Progenitor cell of endocrine pancreas (in vitro differentiated cells): ENCODE measurements around the gene RETREG1. TPM values are rescaled to one million over a fixed set of nuclear protein-coding genes. Genes with fewer than 3 reads are reported as not detected.
"Not testable (repeated sequence)": the region's sequence is repeated elsewhere in the genome, so short reads cannot be mapped to it uniquely, and the experiment has no call there.

Experiments
- DNase-seq: peaks from one replicate; pipeline ENCODE4 v3.0.0; 2021; ENCODE audit warnings: low spot score; ENCODE audit not compliant: unreplicated experiment
- H3K27ac Mint-ChIP-seq: 2 replicates; pipeline ENCODE4 v1.8.0; 2021; ENCODE audit warnings: mild to moderate bottlenecking, moderate library complexity, mixed read lengths
- H3K27me3 Mint-ChIP-seq: 2 replicates; pipeline ENCODE4 v1.8.0; 2021; ENCODE audit warnings: mixed read lengths
- H3K36me3 Mint-ChIP-seq: 2 replicates; pipeline ENCODE4 v1.8.0; 2022; ENCODE audit warnings: mixed read lengths; ENCODE audit not compliant: insufficient read depth
- H3K4me1 Mint-ChIP-seq: 2 replicates; pipeline ENCODE4 v1.8.0; 2021; ENCODE audit warnings: low read depth, mixed read lengths
- H3K4me3 Mint-ChIP-seq: 2 replicates; pipeline ENCODE4 v1.8.0; 2021; ENCODE audit warnings: low read depth, mild to moderate bottlenecking, moderate library complexity, mixed read lengths
- H3K9me3 Mint-ChIP-seq: 2 replicates; pipeline ENCODE4 v1.8.0; 2021; ENCODE audit warnings: low read depth, mixed read lengths
- CTCF ChIP-seq: fragments of 200-600 bp; sonication (generic); IDR thresholded peaks from one replicate; pipeline ENCODE4 v1.5.0; 2021; ENCODE audit warnings: antibody characterized with exemption, mild to moderate bottlenecking; ENCODE audit not compliant: unreplicated experiment
- total RNA-seq: library from RNA; stranded (reverse); gene quantifications from 2 replicates; pipeline ENCODE4 v1.2.1, GENCODE V29; 2021

Gene RETREG1
- total RNA-seq, 1 donor from 2014 or later, result 8.0 TPM

GRCh38 chr5:16542236-16542635 lies 74.6 kb downstream of the RETREG1 start:
- no peak overlapping the region for H3K27ac Mint-ChIP-seq
- no peak for TF ChIP-seq CTCF
- H3K27me3 Mint-ChIP-seq, result peaks cover 78% of the 10 kb centered on the region
- peaks cover 10% of the 10 kb centered on the region for H3K4me1 Mint-ChIP-seq
- H3K4me3 Mint-ChIP-seq, result no peak overlapping the region
- no peaks in the 10 kb centered on the region for H3K36me3 Mint-ChIP-seq
- H3K9me3 Mint-ChIP-seq, result no peaks in the 10 kb centered on the region
- DNase-seq, result no peak

- not testable (repeated sequence) for H3K4me1 Mint-ChIP-seq, DNase-seq, H3K4me3 Mint-ChIP-seq, H3K36me3 Mint-ChIP-seq, H3K27ac Mint-ChIP-seq, H3K9me3 Mint-ChIP-seq
- H3K27me3 Mint-ChIP-seq, result peaks cover 78% of the 10 kb centered on the region
Measured at GRCh38 chr5:16541592-16541991, 75.2 kb downstream of the RETREG1 start.

GRCh38 chr5:16540421-16540820 lies 76.4 kb downstream of the RETREG1 start:
- DNase-seq, result no peak
- Mint-ChIP-seq H3K4me3 (no peak overlapping the region), H3K4me1 (peaks cover 9% of the 10 kb centered on the region), H3K27ac (no peak overlapping the region), H3K27me3 (peaks cover 80% of the 10 kb centered on the region), H3K36me3 (no peaks in the 10 kb centered on the region), H3K9me3 (no peaks in the 10 kb centered on the region)
- TF ChIP-seq CTCF, result no peak

DNA sequence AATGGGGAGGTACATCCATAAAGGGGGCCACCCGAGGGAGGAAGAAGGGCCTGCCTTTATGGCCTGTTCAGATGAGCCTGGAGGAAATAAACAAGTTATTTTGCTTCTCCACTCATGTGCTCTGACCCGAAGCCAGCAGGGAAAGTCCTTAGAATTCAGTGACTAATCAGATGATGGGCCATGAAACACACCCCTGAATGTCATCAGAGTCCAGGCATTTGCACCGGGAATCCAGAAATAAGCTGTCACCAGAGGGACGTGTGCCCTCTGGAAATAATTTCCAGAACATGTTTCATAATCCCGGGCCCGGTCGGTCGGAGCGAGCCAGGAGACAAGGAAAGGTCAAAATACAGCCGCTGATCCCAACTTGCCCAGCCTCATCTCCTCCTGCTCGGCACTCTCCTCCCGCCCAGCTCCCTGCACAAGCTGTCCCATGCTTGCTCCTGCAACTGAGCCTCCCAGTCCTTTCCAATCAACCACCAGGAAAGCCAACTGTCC lies 77.6 kb downstream of the RETREG1 start:
- H3K9me3 Mint-ChIP-seq, result no peaks in the 10 kb centered on the region
- TF ChIP-seq CTCF, result no peak
- DNase-seq, result no peak
- H3K36me3 Mint-ChIP-seq, result no peaks in the 10 kb centered on the region
- H3K4me1 Mint-ChIP-seq, result peaks cover 9% of the 10 kb centered on the region
- peaks cover 78% of the 10 kb centered on the region for H3K27me3 Mint-ChIP-seq
- H3K27ac Mint-ChIP-seq, result no peak overlapping the region
- no peak overlapping the region for H3K4me3 Mint-ChIP-seq

- no peak for TF ChIP-seq CTCF
- no peaks in the 10 kb centered on the region for H3K36me3 Mint-ChIP-seq
- peaks cover 84% of the 10 kb centered on the region for H3K27me3 Mint-ChIP-seq
- H3K4me1 Mint-ChIP-seq, result peaks cover 9% of the 10 kb centered on the region
- no peak overlapping the region for H3K4me3 Mint-ChIP-seq
- H3K9me3 Mint-ChIP-seq, result no peaks in the 10 kb centered on the region
- DNase-seq, result no peak
- H3K27ac Mint-ChIP-seq, result no peak overlapping the region
Measured at GRCh38 chr5:16538006-16538405, 78.8 kb downstream of the RETREG1 start.

- Mint-ChIP-seq H3K36me3 (no peaks in the 10 kb centered on the region), H3K27me3 (peaks cover 78% of the 10 kb centered on the region), H3K4me3 (no peak overlapping the region), H3K9me3 (no peaks in the 10 kb centered on the region), H3K27ac (no peak overlapping the region), H3K4me1 (peaks cover 4% of the 10 kb centered on the region)
- DNase-seq, result no peak
- no peak for TF ChIP-seq CTCF
Measured at GRCh38 chr5:16536818-16537217, 80.0 kb downstream of the RETREG1 start.
